GM12878 (cell line): ENCODE data around the gene EXOSC2. TPM values are rescaled to one million over a fixed set of nuclear protein-coding genes. Genes with fewer than 3 reads are reported as not detected.
A peak's percentile ranks its signal among the peaks of the same experiment; 100 is the strongest.

ENCODE experiments used
- ATAC-seq: fragments of 200-7000 bp; cut with Tn5 transposase; 3 replicates; pipeline ENCODE4 v1.9.1; 2020; ENCODE audit warnings: mild to moderate bottlenecking, moderate library complexity
- BruUV-seq: library from RNA; stranded (reverse); fragments of 400-500 nt; replicated peaks from 2 replicates; lab custom pipeline; 2021; lab: Mats Ljungman, UMichigan
- CTCF ChIA-PET: fragments of 300-600 bp; sonication (Branson Sonifier 250); formaldehyde crosslinking; extraction: SDS; loops from one replicate; lab custom pipeline; 2021; ENCODE audit warnings: inconsistent platforms; lab: Yijun Ruan, JAX
- POLR2A ChIA-PET: fragments of 350-600 bp; formaldehyde crosslinking; extraction: SDS; loops from one replicate; lab custom pipeline; 2021; ENCODE audit warnings: inconsistent platforms; lab: Charles Lee
- RAD21 ChIA-PET: fragments of 300-600 bp; sonication (Branson Sonifier 250); formaldehyde crosslinking; loops from one replicate; lab custom pipeline; 2023; ENCODE audit warnings: antibody characterized with exemption; ENCODE audit not compliant: unreplicated experiment; lab: Charles Lee
- SMC1A ChIA-PET: fragments of 300-600 bp; sonication (Branson Sonifier 250); formaldehyde crosslinking; loops from one replicate; lab custom pipeline; 2023; ENCODE audit not compliant: unreplicated experiment, uncharacterized antibody; lab: Charles Lee
- DNase-seq: peaks from one replicate; pipeline ENCODE4 v3.0.0-alpha.2; 2011; ENCODE audit warnings: low read depth, low spot score
- FAIRE-seq: peaks from 3 replicates; lab custom pipeline; 2011; peaks lifted over from hg19 to GRCh38; lab: Jason Lieb, UNC
- H2AFZ ChIP-seq: 2 replicates; pipeline ENCODE4 v1.6.0; 2011; ENCODE audit warnings: low read depth, low read length, control low read depth; ENCODE audit not compliant: control insufficient read depth
- H3K27ac ChIP-seq: 2 replicates; pipeline ENCODE4 v1.5.1; 2011; ENCODE audit warnings: control low read depth; ENCODE audit not compliant: control insufficient read depth, insufficient read depth
- H3K27me3 ChIP-seq, 2 experiments: replicated peaks in 1 of 2; 2 replicates each; pipeline versions ENCODE4 v1.6.0 to v1.6.1; 2011; ENCODE audit warnings: low read length in 1 of 2; ENCODE audit not compliant: control insufficient read depth in 2 of 2, insufficient read depth in 2 of 2
- H3K36me3 ChIP-seq, 2 experiments: 2 replicates each; pipeline ENCODE4 v1.5.1; 2011; ENCODE audit warnings: low read length in 1 of 2; ENCODE audit not compliant: control insufficient read depth in 2 of 2, insufficient read depth in 2 of 2
- H3K4me1 ChIP-seq: 2 replicates; pipeline ENCODE4 v1.6.1; 2011; ENCODE audit warnings: mild to moderate bottlenecking, low read length, moderate library complexity, mixed read lengths; ENCODE audit not compliant: control insufficient read depth, insufficient read depth
- H3K4me2 ChIP-seq: 2 replicates; pipeline ENCODE4 v1.6.0; 2011; ENCODE audit warnings: control low read depth; ENCODE audit not compliant: control insufficient read depth, insufficient read depth
- H3K4me3 ChIP-seq: fragments of 200-600 bp; sonication (generic); 2 replicates; pipeline ENCODE4 v1.5.1; 2016
- H3K79me2 ChIP-seq: 2 replicates; pipeline ENCODE4 v1.6.0; 2011; ENCODE audit warnings: low read length; ENCODE audit not compliant: control insufficient read depth, insufficient read depth
- H3K9ac ChIP-seq: 2 replicates; pipeline ENCODE4 v1.8.0; 2011; ENCODE audit warnings: low read length, control low read depth, mixed read lengths; ENCODE audit not compliant: control insufficient read depth, insufficient read depth
- H3K9me3 ChIP-seq: replicated peaks from 3 replicates; pipeline ENCODE4 v1.5.1; 2011; ENCODE audit warnings: mild to moderate bottlenecking, low read length; ENCODE audit not compliant: control insufficient read depth, insufficient read depth
- H4K20me1 ChIP-seq: 2 replicates; pipeline ENCODE4 v1.6.0; 2011; ENCODE audit not compliant: control insufficient read depth, insufficient read depth
- BCL3 ChIP-seq: IDR thresholded peaks from 2 replicates; pipeline ENCODE4 v1.6.1; 2011; ENCODE audit warnings: borderline replicate concordance, low read depth, mild to moderate bottlenecking, moderate library complexity, low read length; ENCODE audit not compliant: insufficient read depth, poor library complexity, severe bottlenecking
- CTCF ChIP-seq, 3 experiments: IDR thresholded peaks in 2 of 3; conservative IDR thresholded peaks in 1 of 3; 2 replicates each; pipeline ENCODE4 v1.5.1; 2011; ENCODE audit warnings: low read depth in 3 of 3, low read length in 3 of 3, mild to moderate bottlenecking in 3 of 3, control low read depth in 2 of 3, moderate library complexity in 2 of 3, inconsistent platforms in 1 of 3, mixed read lengths in 1 of 3; ENCODE audit not compliant: control insufficient read depth in 2 of 3, insufficient read depth in 1 of 3; ENCODE audit errors: extremely low read depth in 1 of 3
- EGR1 ChIP-seq, 2 experiments: IDR thresholded peaks; 1 replicate in 1 of 2; 2 replicates in 1 of 2; pipeline ENCODE4 v1.6.1; 2011 to 2012; ENCODE audit warnings: low read depth in 2 of 2, low read length in 2 of 2, borderline replicate concordance in 1 of 2, mild to moderate bottlenecking in 1 of 2, moderate library complexity in 1 of 2
- HCFC1 ChIP-seq: fragments of 150-350 bp; IDR thresholded peaks from 2 replicates; pipeline ENCODE4 v1.6.1; 2014; ENCODE audit warnings: low read length
- IKZF2 ChIP-seq, 2 experiments: fragments of 450-650 bp; IDR thresholded peaks; 2 replicates each; pipeline ENCODE4 v1.6.1; 2017; ENCODE audit warnings: mild to moderate bottlenecking in 2 of 2, moderate library complexity in 2 of 2
- NRF1 ChIP-seq: conservative IDR thresholded peaks from 2 replicates; pipeline ENCODE4 v1.6.1; 2011; ENCODE audit warnings: mild to moderate bottlenecking, low read depth, low read length, improper control_type of control experiment
- POLR2A ChIP-seq: IDR thresholded peaks from 2 replicates; pipeline ENCODE4 v1.6.1; 2011; ENCODE audit warnings: low read depth, mild to moderate bottlenecking, low read length
- RAD21 ChIP-seq: IDR thresholded peaks from 2 replicates; pipeline ENCODE4 v1.6.1; 2011; ENCODE audit warnings: mild to moderate bottlenecking, low read depth, low read length, moderate library complexity; ENCODE audit not compliant: insufficient read depth
- SMC3 ChIP-seq: IDR thresholded peaks from 2 replicates; pipeline ENCODE4 v1.6.1; 2011; ENCODE audit warnings: low read length, improper control_type of control experiment, borderline replicate concordance
- TCF12 ChIP-seq: IDR thresholded peaks from 2 replicates; pipeline ENCODE4 v1.6.1; 2011; ENCODE audit warnings: low read depth, mild to moderate bottlenecking, low read length
- YY1 ChIP-seq: IDR thresholded peaks from 2 replicates; pipeline ENCODE4 v1.6.1; 2011; ENCODE audit warnings: low read depth, mild to moderate bottlenecking, low read length
- ZBED1 ChIP-seq: IDR thresholded peaks from 2 replicates; pipeline ENCODE4 v1.6.1; 2016; ENCODE audit warnings: borderline replicate concordance
- WGBS: methylation state at CpG from one replicate; pipeline ENCODE4 v1.1.6; 2016; ENCODE audit warnings: low lambda C conversion rate; ENCODE audit not compliant: insufficient replicate concordance, insufficient coverage; ENCODE audit errors: missing lambda C conversion rate; 5-methylcytosine and 5-hydroxymethylcytosine counted together
- in situ Hi-C: fragments of 300-500 bp; cut with MboI; formaldehyde crosslinking; loops from 9 replicates; pipeline ENCODE4 v1.14.3; 2018; ENCODE audit warnings: mixed read lengths
- intact Hi-C: fragments of 100-400 bp; cut with micrococcal nuclease; formaldehyde crosslinking; loops from one replicate; pipeline ENCODE4 v1.14.2; 2022; ENCODE audit not compliant: unreplicated experiment
- polyA plus RNA-seq, 11 experiments: library from polyadenylated mRNA; depleted of rRNA in 4 of 11; unstranded in 6 of 11; stranded (reverse) in 5 of 11; fragments of >200 nt; fragmentation: Nextera tagmentation in 4 of 11; fragmentation: Illumina TruSeq in 1 of 11; extraction: Ambion mirVana in 4 of 11; extraction: Trizol in 1 of 11; gene quantifications; 1 replicate in 1 of 11; 2 replicates in 10 of 11; pipeline versions ENCODE4 v1.2.1 to v1.2.3, GENCODE V29; 2011 to 2016; ENCODE audit warnings: inconsistent platforms in 2 of 11, missing spikeins in 2 of 11, low read depth in 1 of 11
- total RNA-seq, 4 experiments: library from RNA; depleted of rRNA in 3 of 4; stranded (reverse); fragments of >200 nt in 3 of 4; fragmentation: Illumina TruSeq in 1 of 4; extraction: Trizol in 1 of 4; gene quantifications; 2 replicates each; pipeline versions ENCODE4 v1.2.1 to v1.2.3, GENCODE V29; 2013 to 2021

EXOSC2 gene
- total and polyA plus RNA-seq, 10 of the 15 experiments (the other 5 are each of a cell fraction or from before 2014, with no cell fraction given) = 26.3 to 55.0 (median 48.0) TPM

GRCh38 chr9:130701059-130702022 is 7.8 kb downstream of the EXOSC2 start:
- intact Hi-C loops (loop anchor here (5.0 kb wide), 1 partner anchor 346 kb away; no protein-coding TSS in a partner anchor), in situ Hi-C loops (no loop called here)
- DNase-seq = no peak
- SMC1A ChIA-PET = interaction anchor here (0.7 to 4.5 kb wide), 14 partner anchors 9 to 342 kb away, joined by 3 to 20 read pairs (median 6); no protein-coding TSS in a partner anchor
- Histone ChIP-seq H3K9me3 (no peaks in the 10 kb centered on the region), H3K9ac (no peak overlapping the region), H3K4me2 (no peak overlapping the region), H3K4me1 (peaks cover 19% of the 10 kb centered on the region), H3K79me2 (peaks cover 14% of the 10 kb centered on the region), H4K20me1 (peaks cover 3% of the 10 kb centered on the region; the same call in 1 of the 2 replicates), H3K4me3 (no peak overlapping the region), H3K36me3 (peaks cover 17 to 58% of the 10 kb centered on the region in 2 experiments), H3K27me3 (no peaks in the 10 kb centered on the region), H3K27ac (no peak overlapping the region), H2AFZ (no peak overlapping the region)
- FAIRE-seq = no peak
- WGBS = 73% methylated on average over 13 of the region's 13 CpGs
- peak; percentile 95 for ATAC-seq
- CTCF ChIA-PET = interaction anchor here (0.7 to 13.5 kb wide), 45 partner anchors 8 to 353 kb away, joined by 3 to 267 read pairs (median 5); partner anchors contain the start of genes EXOSC2 and FIBCD1
- no TSS peak for BruUV-seq
- RAD21 ChIA-PET = interaction anchor here (0.5 to 3.9 kb wide), 10 partner anchors 17 to 347 kb away, joined by 3 to 15 read pairs (median 4); no protein-coding TSS in a partner anchor
- 0 out of 2 replicates have a peak, but pooled peaks have one; percentile 10 for TF ChIP-seq YY1
- no peak for TF ChIP-seq ZBED1
- no peak for TF ChIP-seq BCL3
- no peak for TF ChIP-seq HCFC1
- TF ChIP-seq IKZF2 (IDR thresholded peaks at IDR 0.05) = no peak
- TF ChIP-seq POLR2A = peak; percentile 32
- TF ChIP-seq TCF12 = 0 out of 2 replicates have a peak, but pooled peaks have one; percentile 28
- no peak for TF ChIP-seq NRF1
- TF ChIP-seq CTCF (IDR thresholded peaks at IDR 0.05 in 2 of 3, conservative IDR thresholded peaks at IDR 0.05 in 1 of 3; ENCODE audit: control insufficient read depth in 2 of 3, extremely low read depth in 1 of 3, insufficient read depth in 1 of 3, low read depth in 3 of 3, low read length in 3 of 3) = peak; percentile 73 to 88 (median 87)
- TF ChIP-seq RAD21 = peak; percentile 64
- TF ChIP-seq EGR1 (IDR thresholded peaks at IDR 0.05; ENCODE audit: borderline replicate concordance in 1 of 2, low read depth in 2 of 2, low read length in 2 of 2) = no peak
- peak; percentile 39; the same call in 1 of the 2 replicates for TF ChIP-seq SMC3
- POLR2A ChIA-PET = interaction anchor here (0.5 to 0.7 kb wide), 2 partner anchors 10 to 448 kb away, joined by 4 to 6 read pairs; no protein-coding TSS in a partner anchor
